Spleen (tissue), 7 donors: ENCODE measurements around the gene EP400.
"Not testable (repeated sequence)": the region's sequence is repeated elsewhere in the genome, so short reads cannot be mapped to it uniquely, and the experiment has no call there.

Experiments used
- CTCF ChIP-seq, 11 experiments: fragments of 200-600 bp in 7 of 11; fragments of 450-650 bp in 4 of 11; sonication (generic) in 4 of 11; IDR thresholded peaks in 8 of 11; conservative IDR thresholded peaks in 3 of 11; 1 replicate in 7 of 11; 2 replicates in 4 of 11; pipeline versions ENCODE4 v1.4.0 to v1.8.0; 2016 to 2021; ENCODE audit warnings: antibody characterized with exemption in 11 of 11, inconsistent platforms in 4 of 11, mild to moderate bottlenecking in 1 of 11
- POLR2A ChIP-seq, 3 donors: fragments of 450-650 bp; IDR thresholded peaks; one replicate each; pipeline ENCODE4 v1.5.1; 2017; ENCODE audit warnings: antibody characterized with exemption in 3 of 3, mild to moderate bottlenecking in 1 of 3
- POLR2AphosphoS5 ChIP-seq, 3 donors: sonication (generic); formaldehyde crosslinking; IDR thresholded peaks; one replicate each; pipeline ENCODE4 v1.5.1; 2017; ENCODE audit warnings: antibody characterized with exemption in 3 of 3
- donor health status: DM: no; HTN: no; CAD: no; lungs with moderate emphysema.
- donor health status: DM: no; HTN: no; CAD: no.
- donor health status: DM: no; HTN: no; CAD: no.

GRCh38 chr12:132047630-132048029 is 97.9 kb downstream of the EP400 start:
- not testable (repeated sequence) for TF ChIP-seq CTCF (IDR thresholded peaks at IDR 0.05 in 8 of 11, conservative IDR thresholded peaks at IDR 0.05 in 3 of 11); POLR2A (IDR thresholded peaks at IDR 0.05); POLR2AphosphoS5 (IDR thresholded peaks at IDR 0.05)
